Tibial artery (tissue), 4 donors: ENCODE measurements around the gene SH2D1B.
A peak's percentile ranks its signal among the peaks of the same experiment; 100 is the strongest.

Source experiments
- DNase-seq, 2 donors: peaks; one replicate each; pipeline ENCODE4 v3.0.0-alpha.2; 2019
- H3K27ac ChIP-seq, 2 donors: fragments of 200-600 bp; sonication (generic) in 1 of 2; 1 replicate in 1 of 2; 2 replicates in 1 of 2; pipeline ENCODE4 v1.5.1; 2018 to 2019; ENCODE audit warnings: mild to moderate bottlenecking in 1 of 2
- H3K27me3 ChIP-seq, 2 donors: fragments of 200-600 bp; sonication (generic) in 1 of 2; one replicate each; pipeline versions ENCODE4 v1.5.1 to v1.6.0; 2016 to 2019
- H3K36me3 ChIP-seq, 3 donors: fragments of 200-600 bp; sonication (generic) in 2 of 3; one replicate each; pipeline ENCODE4 v1.5.1; 2016 to 2019; ENCODE audit warnings: mild to moderate bottlenecking in 2 of 3
- H3K4me1 ChIP-seq, 4 donors: fragments of 200-600 bp; sonication (generic) in 2 of 4; 1 replicate in 3 of 4; 2 replicates in 1 of 4; pipeline ENCODE4 v1.5.1; 2016 to 2019
- H3K4me3 ChIP-seq, 2 donors: fragments of 200-600 bp; sonication (generic) in 1 of 2; 1 replicate in 1 of 2; 2 replicates in 1 of 2; pipeline ENCODE4 v1.5.1; 2018 to 2019; ENCODE audit warnings: mild to moderate bottlenecking in 2 of 2
- H3K9me3 ChIP-seq, 3 donors: fragments of 200-600 bp; sonication (generic) in 1 of 3; one replicate each; pipeline ENCODE4 v1.5.1; 2016 to 2019
- intact Hi-C: fragments of 100-400 bp; cut with DNase I; formaldehyde crosslinking; loops from one replicate; pipeline ENCODE4 v1.15.0; 2023; ENCODE audit warnings: low total_unique reads
- TF ChIP-seq, protein P1 (sequence below), 2 experiments: fragments of 200-600 bp in 1 of 2; fragments of 450-650 bp in 1 of 2; IDR thresholded peaks; one replicate each; pipeline ENCODE4 v1.5.1; 2017 to 2019; ENCODE audit warnings: antibody characterized with exemption in 2 of 2, mild to moderate bottlenecking in 1 of 2, moderate library complexity in 1 of 2

The SH2D1B gene

GRCh38 chr1:162389021-162389818 lies 22.7 kb downstream of the SH2D1B start:
- intact Hi-C loops: no loop called here
- no peak overlapping the region for H3K4me3 ChIP-seq
- peak in 1 of 2 donors; percentile 31 for DNase-seq
- peaks cover 0 to 19% (median 0%) of the 10 kb centered on the region in 3 donors for H3K36me3 ChIP-seq
- TF ChIP-seq, protein P1, sequence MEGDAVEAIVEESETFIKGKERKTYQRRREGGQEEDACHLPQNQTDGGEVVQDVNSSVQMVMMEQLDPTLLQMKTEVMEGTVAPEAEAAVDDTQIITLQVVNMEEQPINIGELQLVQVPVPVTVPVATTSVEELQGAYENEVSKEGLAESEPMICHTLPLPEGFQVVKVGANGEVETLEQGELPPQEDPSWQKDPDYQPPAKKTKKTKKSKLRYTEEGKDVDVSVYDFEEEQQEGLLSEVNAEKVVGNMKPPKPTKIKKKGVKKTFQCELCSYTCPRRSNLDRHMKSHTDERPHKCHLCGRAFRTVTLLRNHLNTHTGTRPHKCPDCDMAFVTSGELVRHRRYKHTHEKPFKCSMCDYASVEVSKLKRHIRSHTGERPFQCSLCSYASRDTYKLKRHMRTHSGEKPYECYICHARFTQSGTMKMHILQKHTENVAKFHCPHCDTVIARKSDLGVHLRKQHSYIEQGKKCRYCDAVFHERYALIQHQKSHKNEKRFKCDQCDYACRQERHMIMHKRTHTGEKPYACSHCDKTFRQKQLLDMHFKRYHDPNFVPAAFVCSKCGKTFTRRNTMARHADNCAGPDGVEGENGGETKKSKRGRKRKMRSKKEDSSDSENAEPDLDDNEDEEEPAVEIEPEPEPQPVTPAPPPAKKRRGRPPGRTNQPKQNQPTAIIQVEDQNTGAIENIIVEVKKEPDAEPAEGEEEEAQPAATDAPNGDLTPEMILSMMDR (IDR thresholded peaks at IDR 0.05): no peak
- H3K4me1 ChIP-seq: peaks cover 0 to 3% (median 0%) of the 10 kb centered on the region in 4 donors
- H3K9me3 ChIP-seq: no peaks in the 10 kb centered on the region
- H3K27ac ChIP-seq: no peak overlapping the region
- peaks cover 0 to 12% of the 10 kb centered on the region in 2 donors for H3K27me3 ChIP-seq

- H3K27ac ChIP-seq: no peak overlapping the region
- no peak overlapping the region for H3K4me3 ChIP-seq
- peaks cover 0 to 3% (median 0%) of the 10 kb centered on the region in 4 donors for H3K4me1 ChIP-seq
- intact Hi-C loops: no loop called here
- peak in 1 of 2 donors; percentile 49 for DNase-seq
- TF ChIP-seq, protein P1 (IDR thresholded peaks at IDR 0.05): no peak
- H3K36me3 ChIP-seq: peaks cover 0 to 25% (median 0%) of the 10 kb centered on the region in 3 donors
- peaks cover 0 to 12% of the 10 kb centered on the region in 2 donors for H3K27me3 ChIP-seq
- no peaks in the 10 kb centered on the region for H3K9me3 ChIP-seq
Measured at GRCh38 chr1:162388615-162389014, 23.3 kb downstream of the SH2D1B start.

DNA sequence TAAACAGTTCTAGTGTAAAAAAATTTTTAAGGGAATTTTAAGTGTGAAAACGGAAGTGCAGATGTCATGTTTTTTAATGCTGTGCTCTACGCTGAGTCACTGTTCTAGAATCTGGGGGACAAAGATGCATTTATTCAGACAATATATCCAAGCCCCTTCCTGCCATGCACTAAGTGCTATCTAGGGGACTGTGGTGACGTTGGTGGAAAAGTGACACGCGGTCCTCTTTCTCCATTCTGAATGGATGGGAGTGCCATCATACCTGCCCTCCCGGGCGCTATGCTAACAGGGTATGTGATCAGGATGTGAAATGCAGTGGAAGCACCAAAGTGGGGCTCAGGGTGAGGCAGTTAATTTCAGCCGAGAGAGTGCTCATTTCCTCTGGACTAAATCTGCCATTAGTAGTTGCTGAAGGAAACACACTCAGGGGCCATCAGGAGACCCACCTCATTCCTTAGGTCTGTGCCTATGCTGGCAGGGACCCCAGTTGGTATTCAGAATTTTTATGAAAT lies 23.8 kb downstream of the SH2D1B start:
- intact Hi-C loops: no loop called here
- no peaks in the 10 kb centered on the region for H3K9me3 ChIP-seq
- H3K27ac ChIP-seq: no peak overlapping the region
- peak in 1 of 2 donors; percentile 27 for DNase-seq
- H3K4me1 ChIP-seq: peaks cover 0 to 3% (median 0%) of the 10 kb centered on the region in 4 donors
- peaks cover 0 to 29% (median 0%) of the 10 kb centered on the region in 3 donors for H3K36me3 ChIP-seq
- no peak overlapping the region for H3K4me3 ChIP-seq
- TF ChIP-seq, protein P1 (IDR thresholded peaks at IDR 0.05): no peak
- peaks cover 0 to 12% of the 10 kb centered on the region in 2 donors for H3K27me3 ChIP-seq

- H3K36me3 ChIP-seq: peaks cover 0 to 36% (median 0%) of the 10 kb centered on the region in 3 donors
- H3K4me1 ChIP-seq: peaks cover 0 to 3% (median 0%) of the 10 kb centered on the region in 4 donors
- peaks cover 0 to 12% of the 10 kb centered on the region in 2 donors for H3K27me3 ChIP-seq
- TF ChIP-seq, protein P1 (IDR thresholded peaks at IDR 0.05): no peak
- no peak overlapping the region for H3K4me3 ChIP-seq
- no peak overlapping the region for H3K27ac ChIP-seq
- intact Hi-C loops: no loop called here
- H3K9me3 ChIP-seq: no peaks in the 10 kb centered on the region
- DNase-seq: peak in 1 of 2 donors; percentile 32
Measured at GRCh38 chr1:162387226-162388082, 24.5 kb downstream of the SH2D1B start.
